HG03558 (cell line): ENCODE results near the gene ADAM10.

Source experiments
- ATAC-seq: cut with Tn5 transposase; IDR thresholded peaks from one replicate; pipeline ENCODE4 v1.9.1; 2021; ENCODE audit warnings: moderate number of reproducible peaks; ENCODE audit not compliant: unreplicated experiment; ENCODE audit errors: extremely low read depth

ADAM10 gene

DNA sequence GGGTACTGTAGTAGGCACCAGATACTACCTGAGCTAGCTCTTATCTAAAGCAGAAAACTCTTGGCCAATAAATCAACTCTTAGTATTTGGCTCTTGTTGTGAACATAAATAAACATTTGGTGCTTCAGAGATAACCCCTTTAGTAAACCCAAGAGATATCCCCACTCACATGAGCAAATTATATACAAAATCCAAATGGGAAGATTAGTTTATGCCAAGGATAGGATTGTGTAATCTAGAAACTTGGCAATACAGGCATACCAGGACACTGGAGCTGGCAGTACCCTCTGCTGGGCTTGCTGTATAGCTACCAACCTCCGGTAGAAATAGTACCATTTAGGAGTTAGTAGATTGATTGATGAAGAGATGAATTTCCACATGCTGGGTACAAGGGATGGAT lies 190.7 kb downstream of the ADAM10 start:
- ATAC-seq: no peak

DNA sequence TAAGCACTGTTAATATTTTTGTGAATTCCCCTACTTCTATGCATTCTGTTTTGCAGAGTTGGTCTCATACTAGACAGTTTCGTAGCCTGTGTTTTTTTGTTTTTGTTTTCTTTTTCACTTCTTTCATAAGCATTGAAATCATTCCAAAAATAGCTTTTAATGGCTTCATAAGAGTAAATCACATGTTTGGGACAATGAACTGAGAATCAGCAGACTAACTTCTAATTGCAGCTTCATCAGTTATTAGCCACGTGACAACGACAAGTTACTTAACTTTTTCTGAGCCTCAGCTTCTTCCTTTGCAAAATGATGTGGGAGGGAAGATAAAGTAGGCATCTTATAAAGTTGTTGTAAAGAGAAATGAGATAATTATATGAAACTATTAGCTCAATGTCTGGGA lies 193.0 kb downstream of the ADAM10 start:
- no peak for ATAC-seq

DNA sequence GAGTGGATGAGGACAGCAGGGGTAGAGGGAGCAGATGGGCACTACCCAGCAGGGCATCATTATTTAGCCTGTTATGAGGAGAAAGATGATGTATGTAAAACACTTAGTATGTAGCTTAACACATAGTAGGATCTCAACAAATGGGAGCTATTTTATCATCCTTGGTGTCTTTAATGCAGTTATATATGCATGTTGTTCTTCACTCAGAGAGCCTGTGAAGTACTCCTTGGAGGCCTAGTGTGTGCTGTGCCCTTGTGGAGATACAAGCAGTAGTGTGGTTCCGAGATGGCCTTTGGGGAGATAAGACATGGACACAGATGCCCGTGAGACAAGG lies 193.5 kb downstream of the ADAM10 start:
- no peak for ATAC-seq

DNA sequence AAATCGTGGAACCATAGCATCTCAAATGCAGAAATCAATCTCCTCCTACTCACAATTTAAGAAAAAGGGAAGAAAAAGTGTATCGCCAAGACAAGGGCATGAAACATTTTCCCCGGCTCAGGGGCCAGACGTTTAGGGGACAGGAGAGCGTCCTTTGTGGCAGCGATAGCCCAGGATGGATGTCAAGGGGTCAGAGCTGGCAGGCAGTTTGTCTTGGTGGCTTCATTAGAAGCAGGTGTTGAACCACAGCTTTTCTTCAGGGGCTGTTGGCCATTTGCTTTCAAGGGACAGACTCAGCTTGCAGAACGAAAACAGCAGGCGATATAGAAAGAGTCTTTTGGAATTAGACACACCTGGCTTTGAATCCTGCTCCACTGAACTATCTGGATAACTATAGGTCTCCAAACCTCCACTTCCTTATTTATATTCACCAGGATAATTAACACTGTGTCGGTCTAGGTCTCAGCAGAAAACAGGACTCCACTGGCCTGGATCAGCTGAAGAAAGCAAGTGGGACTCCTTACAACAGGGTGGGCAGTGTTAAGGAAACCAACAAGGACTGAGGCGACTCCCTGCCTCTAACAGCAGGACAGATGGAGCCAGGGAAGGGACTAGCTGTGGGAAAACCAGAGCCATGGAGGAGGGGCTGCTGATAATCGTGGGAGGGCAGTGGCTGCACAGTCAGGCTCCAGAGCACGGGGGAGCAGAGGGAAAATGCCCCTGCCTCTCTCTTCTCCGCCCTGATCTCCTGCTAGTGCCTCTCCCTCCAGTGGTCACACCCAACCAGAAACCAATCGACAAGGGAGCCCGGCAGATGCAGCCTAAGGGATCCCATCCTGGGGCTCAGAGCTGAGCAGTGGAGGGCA lies 194.1 kb downstream of the ADAM10 start:
- no peak for ATAC-seq

DNA sequence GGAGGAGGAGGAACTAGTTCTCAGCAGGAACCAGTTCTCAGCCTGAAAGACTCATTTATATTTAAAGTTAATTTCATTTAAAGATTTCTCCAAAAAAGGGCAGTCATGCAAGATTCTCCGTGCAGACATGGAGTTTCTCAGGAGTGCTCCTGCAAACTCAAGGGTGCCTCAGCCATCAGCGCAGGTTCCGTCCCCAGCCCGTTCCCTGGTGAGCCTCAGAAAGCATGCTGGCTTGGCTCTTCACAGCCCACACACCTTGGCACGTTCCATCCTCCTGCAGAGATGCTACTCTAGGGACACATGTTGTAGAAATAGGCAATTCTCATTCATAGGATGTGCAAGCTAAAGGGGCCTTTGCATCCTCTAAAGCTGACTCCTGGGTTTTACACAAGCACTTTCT lies 194.7 kb downstream of the ADAM10 start:
- ATAC-seq: no peak

DNA sequence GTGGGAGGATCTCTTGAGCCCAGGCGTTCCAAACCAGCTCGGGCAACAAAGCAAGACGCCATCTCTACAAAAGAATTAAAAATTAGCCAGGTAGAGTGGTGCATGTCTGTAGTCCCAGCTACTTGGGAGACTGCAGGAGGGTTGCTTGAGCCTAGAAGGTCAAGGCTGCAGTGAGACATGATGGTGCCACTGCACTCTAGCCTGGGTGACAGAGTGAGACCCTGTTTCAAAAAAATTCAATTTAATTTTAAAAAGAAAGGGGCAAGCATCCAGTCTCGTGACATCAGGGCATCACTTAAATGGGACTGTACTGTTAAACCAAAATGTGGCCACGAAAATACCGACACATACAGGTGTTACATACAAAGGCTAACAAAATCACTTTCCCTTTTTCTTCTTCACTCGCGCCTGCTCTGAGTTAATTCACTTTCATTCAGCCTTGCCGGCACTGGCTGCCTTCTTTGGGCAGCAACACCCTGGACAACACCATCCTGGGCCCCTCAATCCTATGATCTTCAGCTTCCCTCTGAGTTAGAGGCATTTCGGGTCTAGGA lies 196.1 kb downstream of the ADAM10 start:
- ATAC-seq: no peak

DNA sequence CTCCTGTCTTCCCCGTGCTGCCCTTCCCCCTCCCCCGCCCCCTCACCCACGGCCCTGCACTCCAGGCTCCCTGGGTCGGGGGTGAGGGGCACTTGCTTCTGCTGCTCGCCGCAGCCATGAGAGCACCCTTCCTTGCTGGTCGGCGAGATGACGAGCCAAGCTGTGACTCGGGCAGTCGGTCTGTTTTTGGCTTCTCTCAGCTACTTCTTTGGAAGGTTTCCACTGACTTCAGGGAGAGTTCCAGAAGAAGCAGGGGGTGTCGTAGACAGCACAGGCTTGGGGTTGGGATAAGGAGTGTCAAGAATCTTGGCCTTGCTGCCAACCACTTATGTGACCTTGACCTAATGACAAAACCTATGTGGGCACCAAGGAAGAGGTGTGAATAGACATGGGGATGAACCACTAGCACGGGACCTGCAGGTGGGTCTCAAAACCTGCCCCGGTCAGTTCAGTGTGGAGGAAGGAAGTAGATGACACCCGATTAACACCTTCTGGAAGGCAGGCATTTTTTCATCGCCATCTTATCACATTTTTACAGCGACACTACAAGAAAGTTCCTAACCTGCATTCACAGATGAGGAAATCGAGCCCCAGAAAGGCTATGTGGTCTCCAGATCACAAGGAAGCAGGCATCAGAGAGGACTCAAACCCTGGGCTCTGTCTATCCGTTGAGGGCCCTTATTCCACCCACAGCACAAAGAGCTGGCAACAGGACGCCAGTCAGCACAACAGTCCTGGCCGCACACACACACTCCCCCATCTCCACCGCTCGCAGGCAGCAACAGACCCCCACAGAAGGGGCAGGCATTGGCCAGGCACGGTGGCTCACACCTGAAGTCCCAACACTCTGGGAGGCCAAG lies 196.8 kb downstream of the ADAM10 start:
- no peak for ATAC-seq

DNA sequence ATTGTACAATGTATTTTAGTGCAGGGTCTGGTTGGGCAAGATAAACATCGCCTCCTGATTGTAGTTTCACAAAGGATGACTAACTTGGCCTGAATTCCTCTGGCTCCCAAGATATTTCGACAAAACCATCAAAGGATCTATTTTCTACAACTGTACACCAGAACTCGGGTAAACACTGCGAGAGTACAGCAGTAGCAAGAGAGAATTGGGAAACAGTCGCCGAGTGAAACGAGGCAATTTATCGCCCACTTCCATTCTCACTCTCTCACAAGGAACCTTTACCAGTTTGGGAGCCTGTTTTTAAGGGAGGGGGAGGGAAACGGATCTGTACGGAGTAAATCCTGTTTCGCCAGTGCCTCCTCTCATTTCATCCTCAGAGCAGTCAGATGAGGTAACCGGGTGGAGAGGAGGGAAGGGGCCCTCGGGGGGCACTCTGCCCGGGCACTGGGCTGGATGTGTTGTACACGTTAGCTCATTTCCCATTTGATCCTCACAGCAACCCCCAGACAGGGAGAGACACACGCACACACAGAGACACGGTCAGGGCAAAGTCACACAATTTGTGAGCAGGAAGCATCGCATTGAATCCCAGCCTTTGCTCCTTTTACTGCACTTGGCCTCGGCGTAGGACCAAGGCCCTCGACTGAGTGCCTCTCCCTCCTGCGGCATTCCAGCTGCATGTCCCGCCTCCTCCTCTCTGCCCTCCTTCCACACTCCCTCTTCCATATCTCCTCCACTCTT lies 197.6 kb downstream of the ADAM10 start:
- ATAC-seq: no peak

DNA sequence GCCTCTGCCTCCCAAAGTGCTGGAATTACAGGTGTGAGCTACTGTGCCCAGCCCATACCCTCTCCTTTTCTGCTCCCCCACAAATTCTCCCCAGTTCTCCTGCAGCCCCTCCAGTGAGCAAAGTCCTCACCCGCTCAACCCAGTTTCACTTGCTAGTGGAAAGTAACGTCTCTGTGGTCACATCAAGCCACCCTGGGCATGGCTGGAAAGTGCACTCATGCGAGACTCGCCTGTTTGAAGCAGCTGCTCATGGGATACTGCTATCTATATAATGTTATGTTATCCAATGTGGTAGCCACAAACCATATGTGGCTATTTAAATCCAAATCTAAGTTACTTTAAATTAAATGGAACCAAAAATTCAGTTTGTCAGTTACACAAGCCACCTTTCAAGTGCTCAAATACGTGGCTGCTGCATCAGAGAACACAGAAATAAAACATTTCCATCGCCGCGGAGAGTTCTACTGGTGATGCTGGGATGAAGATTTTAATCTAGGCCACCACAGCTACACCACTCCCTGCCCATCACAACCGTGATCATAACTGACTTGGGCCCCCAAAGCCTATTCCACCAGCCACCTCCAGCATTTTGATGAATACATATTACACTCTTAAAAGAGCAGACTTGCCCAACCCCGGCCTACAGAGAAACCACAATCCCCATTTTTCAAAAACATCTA lies 198.3 kb downstream of the ADAM10 start:
- ATAC-seq: no peak

DNA sequence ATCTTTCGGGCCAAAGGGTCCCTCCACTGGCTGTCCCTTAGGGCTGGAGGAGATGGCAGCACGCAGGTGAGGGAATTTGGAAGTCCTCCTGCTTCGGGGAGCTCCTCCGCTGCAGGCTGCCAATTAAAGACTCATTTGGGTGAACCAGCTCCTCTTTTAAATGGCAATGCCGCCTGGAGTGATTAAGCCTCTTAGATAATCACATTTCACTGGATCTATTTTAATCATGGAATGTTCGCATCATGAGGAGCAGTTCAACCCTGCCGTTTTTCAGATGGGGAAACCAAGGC lies 199.8 kb downstream of the ADAM10 start:
- ATAC-seq: no peak

DNA sequence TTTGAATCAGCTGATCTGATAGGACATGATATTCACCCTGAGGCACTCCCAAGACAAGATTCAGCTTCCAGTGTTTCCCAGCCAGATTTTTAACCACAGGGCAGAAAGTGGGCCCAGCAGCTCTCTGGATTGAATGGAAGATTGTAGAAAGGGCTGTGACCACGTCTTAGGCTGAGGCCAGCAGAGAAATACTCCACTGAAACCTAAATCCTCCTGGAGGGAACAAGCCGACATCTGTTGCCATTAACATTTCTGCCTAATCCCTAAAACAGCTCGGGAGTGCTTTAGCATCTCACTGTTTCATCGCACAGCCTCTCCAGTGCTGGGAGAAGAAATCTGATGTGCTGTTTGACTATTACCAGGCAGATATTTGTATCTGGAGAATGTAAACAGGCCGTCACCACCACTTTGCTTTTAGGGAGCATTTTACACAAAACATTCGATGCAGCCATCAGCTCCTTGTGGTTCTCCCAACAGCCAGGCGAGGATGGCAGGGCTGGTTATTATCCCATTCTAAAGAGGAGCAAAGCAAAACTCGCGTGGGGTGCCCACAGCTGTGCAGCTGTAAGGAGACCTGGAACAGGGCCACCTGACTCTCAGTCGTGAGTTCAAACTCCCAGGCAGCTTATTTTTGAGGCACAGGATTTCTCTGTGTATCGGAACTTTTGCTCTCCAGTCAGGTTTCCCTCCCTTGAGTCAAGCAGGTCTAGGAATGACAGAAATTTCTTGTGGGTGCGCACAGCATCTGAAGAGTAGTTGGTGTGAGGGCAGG lies 200.3 kb downstream of the ADAM10 start:
- ATAC-seq: no peak

DNA sequence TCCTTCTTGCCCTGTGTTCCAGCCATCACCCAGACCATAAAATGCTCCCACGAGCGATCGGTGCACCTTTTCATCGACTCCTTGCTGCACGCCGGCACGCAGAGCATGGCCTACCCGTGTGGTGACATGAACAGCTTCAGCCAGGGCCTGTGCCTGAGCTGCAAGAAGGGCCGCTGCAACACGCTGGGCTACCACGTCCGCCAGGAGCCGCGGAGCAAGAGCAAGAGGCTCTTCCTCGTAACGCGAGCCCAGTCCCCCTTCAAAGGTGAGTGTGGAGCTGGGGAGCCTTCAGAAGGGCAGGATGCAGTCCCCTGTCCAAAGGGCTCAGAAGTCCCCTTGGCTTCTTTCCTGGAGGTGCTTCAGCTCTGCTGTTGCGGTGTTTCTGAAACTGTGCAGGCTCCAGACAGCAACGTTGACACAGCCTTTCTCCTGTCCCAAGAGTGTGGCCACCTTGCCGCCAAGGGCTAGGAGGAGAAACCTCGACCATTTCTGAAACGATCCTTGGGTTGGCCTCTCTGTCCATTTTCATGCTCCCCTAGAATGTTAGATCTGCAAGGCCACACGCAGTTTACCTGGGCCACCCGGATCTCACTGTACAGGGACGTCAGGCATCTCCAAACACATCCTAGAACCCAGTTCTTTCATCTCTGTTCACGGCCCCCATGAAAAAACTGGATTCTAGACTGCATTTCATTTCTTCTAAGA lies 201.0 kb downstream of the ADAM10 start:
- no peak for ATAC-seq

DNA sequence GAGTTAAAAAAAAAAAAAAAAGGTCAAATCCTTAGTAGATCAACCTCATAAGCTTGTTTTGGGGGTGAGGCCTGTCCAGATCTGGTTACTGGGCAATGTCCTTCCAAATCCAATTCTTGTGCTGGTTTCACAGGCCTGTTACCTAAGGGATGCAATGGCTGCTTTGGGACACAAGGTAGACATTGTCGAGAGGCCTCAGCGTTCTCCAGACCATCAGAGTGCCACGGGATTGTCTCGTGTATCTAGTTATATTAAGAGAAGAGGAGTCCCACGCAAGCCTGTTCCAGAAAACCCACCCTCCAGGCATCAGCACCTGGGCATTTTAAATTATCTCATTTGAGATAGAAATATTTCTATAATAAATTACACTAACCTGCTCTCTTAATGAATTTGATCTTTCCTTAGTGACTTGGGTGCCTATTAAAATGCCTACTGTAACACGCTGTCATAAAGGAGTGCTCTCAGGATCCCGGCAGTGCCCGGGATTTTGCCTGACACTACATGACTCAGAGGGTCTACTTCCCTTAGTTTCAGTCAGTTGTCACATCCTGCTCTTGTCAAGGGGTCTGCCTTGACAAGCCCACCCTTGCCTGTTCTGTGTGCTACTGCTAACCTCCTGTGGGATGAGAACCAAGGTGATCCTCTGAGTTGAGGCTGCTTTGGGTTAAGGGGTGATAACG lies 201.7 kb downstream of the ADAM10 start:
- ATAC-seq: no peak

DNA sequence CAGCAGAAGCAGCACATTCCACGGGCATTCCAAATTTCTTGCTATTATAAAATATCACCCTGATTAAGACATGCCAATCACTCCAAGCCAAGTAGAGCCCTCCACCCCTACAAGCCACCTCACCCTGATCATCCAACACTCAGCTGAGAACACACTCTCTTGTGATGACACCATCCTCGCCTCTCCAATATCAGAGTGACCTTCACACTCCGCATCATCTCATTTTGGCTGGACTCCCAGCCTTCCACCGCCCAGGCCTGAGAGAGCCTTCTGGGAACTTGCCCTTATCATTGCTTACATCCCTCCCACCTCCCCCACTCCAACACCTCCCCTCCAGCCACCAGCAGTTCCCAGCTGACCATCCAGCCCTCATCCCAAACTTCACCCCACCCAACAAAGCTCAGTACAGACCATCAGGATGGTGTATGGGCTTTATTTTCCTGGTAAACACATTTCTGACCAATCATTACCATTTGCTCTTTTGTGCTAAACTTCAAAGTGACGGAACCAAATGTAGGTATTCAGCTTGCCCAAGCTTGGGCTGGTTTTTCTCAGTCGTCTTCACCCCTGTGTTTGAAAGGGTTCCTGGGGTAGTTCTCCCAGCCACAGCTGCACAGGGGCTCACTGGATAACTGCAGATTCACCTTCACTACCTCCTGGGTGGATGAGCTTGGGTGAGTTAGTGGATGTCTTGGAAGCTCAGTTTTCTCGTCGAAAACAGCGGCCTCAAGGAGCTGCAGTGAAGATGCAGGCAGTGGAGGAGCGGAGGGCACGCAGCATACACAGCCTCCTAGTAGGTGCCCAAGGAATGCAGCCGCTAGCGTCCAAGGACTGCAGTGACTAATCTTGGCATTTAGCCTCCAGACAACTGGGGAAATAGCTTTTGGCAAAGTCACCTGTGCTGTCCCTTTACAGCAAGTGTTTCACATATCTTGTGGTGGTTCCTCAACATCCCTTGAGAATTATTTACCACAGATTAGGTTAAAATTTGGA lies 202.6 kb downstream of the ADAM10 start:
- ATAC-seq: no peak

DNA sequence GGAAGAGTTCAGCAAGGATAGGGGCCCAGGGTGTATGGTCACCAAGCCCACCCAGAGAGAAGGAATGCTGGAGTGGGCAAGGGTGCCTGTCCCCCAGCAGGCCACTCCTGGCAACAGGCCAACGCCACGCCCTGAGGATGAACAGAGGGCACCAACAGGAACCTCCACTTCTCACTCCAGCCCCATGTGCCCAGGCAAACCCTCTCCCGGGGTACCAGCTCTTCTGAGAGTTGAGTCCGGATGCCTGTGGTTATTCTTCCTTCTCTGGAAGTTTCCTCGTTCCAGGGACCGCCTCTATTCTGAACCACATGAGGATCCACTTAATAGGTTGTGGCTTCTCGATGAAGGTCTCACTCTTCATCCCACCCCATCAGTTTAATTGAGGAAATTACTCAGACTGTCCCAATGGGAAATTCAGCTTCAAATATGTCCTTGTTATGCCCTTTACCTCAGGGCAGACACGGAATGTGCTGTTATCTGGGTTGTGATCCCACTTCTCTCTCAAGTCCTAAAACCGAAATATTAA lies 203.4 kb downstream of the ADAM10 start:
- no peak for ATAC-seq

DNA sequence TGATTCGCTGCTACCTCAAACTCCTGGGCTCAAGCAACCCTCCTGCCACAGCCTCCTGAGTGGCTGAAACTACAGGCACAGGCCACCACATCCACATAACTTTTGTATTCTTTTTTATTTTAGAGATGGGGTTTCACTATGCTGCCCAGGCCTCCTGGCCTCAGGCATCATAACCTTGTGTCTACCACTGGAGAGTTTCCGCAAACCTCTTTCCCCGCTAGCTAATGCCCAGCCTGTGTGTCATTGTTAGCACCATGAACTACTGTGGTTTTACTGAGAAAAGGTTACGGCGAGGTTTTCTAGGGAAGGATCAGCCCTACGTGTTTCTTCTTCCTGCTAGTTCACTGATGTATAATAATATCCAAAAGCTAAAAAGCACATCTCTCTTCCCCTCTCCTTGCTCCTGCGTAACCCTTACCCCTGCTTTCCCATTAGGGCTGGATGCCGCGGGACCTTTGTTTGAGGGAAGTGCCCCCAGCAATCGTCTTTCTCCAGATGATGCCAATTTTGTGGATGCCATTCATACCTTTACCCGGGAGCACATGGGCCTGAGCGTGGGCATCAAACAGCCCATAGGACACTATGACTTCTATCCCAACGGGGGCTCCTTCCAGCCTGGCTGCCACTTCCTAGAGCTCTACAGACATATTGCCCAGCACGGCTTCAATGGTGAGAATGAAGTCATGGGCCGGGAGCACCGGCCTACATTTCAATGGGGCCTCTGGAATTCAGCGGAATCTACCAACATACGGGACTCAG lies 204.0 kb downstream of the ADAM10 start:
- no peak for ATAC-seq
